Stimulated activated CD8-positive, alpha-beta memory T cell treated with anti-CD3 and anti-CD28 coated beads, Interleukin-4, amount 100 ng/mL, for 48 hours (primary cell): ENCODE data around the gene HRH3.

ENCODE experiments used
- DNase-seq: peaks from one replicate; pipeline ENCODE4 v3.0.0-alpha.2; 2020

Gene HRH3

DNA sequence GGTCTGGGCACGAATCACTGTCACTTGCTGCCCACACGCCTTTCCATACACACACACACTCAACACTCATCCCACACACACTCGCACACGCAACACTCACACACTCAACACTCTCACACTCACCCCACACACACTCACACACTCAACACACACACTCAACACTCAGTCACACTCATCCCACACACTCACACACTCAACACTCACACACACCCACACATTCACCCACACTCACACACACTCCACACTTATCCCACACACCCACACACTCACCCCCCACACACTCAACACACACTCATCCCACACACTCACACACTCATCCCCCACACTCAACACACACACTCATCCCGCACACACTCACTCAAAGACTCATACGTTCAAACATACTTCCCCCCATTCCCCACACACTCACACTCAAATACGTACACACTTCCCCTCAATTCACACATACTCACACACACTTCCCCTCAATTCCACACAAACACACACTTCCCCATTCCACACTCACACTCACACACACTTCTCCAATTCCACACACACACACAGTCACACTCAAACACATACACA lies 9.0 kb upstream of the HRH3 start:
- no peak for DNase-seq

DNA sequence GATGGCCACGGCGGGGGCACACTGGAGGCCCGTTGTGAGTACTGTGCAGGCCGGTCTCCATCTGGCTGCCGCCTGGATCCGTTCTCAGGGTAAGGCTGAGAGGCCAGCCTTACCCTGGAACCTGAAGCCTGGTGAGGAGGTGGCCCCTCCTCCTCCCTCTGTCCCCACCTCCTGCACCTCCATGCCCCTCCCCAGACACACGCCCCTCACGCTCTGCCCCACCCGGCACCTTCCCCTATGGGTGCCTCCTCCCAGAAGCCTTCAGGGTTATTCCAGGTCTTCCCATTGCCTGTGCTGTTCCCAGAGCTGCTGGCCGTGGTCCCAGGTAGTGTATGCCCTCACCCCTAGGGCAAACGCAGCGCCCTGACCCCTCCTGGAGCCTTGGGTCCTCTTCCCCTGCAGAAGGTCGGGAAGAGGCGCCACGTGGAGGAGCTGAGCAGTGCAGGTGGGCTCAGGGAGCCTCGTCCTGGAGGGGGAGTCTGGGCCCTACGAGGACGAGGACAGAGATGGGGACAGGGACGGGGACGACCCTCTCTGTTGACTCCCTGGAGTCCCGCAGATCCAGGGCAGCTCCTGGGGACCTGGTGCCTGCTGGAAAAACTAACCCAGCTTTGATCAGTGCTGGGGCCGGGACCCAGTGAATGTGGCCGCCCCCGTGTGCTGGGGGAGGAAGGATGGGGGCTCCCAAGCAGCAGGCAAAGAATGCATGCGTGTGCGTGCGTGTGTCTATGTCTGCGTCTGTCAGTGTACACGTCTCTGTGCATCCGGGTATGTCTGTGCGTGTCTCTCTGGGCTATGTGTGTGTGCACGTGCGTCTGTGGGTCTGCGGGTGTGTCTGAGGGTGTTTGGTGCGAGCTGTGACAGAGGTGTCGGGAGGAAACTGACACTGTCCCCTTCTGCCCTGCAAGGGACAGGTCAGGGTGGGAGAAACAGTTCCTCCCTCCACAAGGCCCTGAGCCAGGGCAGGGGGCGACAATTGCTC lies 8.2 kb upstream of the HRH3 start:
- DNase-seq = no peak

DNA sequence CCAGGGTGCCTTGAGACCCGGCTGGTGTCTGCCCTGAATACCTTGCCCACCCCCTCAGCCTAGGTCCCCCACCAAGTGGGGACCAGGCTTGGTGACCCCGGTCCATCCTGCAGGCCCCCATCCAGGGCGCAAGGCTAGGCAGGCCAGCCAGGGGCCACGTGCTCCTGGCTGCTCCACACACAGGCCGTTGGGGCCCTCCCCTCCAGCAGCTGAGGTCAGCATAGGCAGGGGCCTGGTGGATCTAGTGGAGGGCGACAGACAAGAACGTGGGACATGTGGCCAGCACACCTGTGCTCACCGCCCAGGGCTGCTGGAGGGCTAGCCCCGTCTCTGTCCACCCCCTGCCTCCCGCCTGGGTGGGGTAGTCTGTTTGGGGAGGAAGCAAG lies 7.5 kb upstream of the HRH3 start:
- no peak for DNase-seq

DNA sequence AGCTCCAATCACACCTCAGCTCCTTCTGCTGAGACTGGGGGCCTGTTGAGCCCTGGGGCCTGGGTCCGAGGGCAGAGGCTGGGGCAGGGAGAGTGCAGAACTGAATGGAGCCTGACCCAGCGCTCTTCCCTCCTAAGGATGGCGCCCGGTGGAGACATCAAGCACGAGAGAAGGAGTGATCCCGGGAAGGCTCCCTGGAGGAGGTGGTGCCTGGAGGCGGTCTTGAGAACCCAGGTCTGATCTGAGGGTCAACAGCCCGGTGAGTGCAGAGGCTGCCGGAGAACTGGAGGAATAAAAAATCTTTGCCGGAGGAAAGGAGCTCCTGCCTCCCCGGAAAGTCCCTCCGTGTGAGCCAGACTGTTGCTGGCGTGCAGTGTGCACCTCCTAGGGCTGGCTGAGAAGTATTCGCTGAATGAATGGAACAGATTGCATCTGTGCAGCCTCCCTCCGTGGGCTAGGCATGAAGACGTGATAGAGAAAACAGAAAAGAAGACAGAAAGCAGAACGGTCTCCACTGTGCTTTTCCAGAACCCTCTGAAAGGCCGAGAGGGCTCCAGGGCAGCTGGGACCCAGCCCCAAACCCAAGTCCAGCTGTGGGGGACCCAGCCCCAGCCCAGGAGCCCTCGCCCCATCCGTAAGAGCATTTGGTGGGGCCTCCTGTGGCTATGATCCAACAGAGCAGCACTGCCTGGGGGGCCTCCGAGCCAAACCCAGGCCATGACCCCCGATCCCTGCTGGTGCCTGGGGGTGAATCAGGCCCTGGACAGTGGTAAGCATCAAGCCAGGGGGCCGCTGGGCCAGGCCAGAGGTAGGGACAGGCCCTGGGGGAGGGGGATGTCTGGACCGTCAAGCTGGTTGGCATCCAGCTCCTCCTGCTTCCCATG lies 6.9 kb upstream of the HRH3 start:
- DNase-seq = no peak

DNA sequence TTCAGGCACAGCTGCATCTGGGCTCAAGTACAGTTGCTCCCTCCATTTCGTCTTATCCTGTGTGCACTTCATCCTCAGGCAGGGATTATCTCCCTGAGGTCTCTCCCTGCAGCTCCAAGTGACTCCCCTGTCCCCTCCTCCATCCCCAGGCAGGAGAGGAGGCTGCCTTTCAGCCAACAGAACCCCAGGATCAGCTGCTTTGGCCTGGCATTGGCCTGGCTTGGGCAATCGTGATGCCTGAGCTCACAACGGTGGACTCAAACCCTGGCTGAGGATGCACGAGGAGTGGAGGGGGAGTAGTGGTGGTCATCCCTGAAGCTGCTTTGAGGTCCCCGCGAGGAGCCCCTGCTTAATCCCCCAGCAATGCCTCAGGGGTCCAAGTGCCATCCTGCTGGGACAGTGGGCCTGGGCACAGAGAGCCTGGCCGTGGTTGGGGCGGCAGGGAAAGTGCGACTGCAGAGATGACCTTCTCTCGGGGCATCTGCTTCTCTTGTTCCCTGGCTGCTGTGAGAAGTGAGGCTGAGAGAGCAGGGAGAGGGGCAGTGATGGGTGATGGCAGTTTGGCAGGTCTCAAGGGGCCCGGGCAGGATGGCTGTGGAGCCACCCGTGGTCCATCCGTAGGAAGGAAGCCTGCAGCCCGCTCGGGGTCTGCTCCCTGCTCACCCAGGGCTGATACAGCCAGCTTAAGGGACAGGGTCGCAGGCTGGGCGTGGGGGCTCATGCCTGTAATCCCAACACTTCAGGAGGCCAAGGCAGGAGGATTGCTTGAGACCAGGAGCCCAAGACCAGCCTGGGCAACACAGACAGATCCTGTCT lies 6.0 kb upstream of the HRH3 start:
- no peak for DNase-seq

DNA sequence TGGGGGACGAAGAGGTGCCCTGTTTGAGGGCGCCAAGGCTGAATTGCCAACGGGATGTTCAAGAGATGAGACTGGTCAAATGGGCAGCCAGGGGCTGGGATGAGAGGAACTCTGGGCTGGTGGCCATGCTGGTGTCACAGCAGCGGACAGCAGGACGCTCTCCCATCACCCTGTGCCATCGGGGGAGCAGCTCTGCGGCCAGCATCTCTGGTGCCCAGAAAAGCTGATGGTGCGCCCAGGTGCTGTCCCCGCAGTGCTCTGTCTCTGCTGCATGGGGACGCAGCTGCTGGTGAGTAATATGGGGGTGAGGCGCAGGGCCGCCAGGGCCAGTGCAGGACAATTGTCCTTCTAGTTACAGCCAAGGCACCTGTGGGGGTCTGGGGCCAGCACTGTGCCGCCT lies 4.9 kb upstream of the HRH3 start:
- DNase-seq = no peak

DNA sequence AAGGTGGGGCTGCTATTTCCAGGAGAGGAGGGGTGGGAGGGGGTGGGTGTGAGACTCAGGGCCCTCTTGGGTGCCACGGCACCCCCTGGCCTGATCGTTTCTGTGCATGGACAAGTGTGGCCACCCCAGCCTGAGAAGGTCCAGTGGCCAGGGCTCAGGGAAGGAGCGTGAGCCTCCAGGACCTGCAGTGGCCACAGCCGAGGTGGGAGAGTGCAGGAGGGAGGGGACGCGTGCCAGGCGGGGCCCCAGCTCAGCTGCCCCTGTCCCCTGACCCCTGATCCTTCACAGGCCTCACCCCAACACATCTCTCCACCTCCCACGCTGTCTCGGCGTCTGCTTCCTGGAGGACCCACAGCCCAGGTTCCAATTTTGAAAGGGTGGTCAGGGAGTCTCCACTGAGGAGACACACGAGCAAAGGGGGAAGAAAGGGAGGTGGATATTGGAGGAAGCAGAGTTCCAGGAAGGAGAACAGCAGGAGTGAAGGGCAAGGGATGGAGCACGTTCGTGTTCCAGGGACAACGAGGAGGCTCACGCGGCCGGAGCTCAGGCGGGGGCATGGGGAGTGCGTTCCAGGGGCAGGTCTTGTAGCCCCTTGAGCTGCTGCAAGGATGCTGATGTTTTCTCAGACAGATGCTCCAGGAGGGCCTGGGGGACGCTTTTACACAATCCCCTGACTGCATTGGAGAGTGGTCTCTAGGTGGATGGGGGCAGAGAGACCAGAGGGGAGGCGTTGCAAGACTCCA lies 4.2 kb upstream of the HRH3 start:
- no peak for DNase-seq

DNA sequence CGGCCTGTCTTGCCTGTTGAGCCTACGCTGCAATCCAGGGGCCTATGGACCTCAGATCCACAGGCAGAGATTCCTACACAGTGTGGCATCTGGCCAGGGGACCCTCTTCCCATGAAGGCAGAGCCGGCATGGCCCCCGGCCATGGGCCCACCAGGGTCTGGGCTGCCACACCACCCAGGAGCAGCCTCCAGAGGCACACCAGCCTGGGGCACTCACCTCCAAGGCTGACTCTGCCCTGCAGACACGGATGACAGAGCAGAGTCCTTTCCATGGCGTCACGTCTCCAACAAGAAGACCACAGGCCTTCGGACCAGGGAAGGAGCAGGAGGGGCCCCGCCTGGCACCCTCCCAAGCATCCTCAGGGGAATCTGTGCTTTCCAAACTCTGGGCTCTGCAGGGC lies 3.5 kb upstream of the HRH3 start:
- no peak for DNase-seq

DNA sequence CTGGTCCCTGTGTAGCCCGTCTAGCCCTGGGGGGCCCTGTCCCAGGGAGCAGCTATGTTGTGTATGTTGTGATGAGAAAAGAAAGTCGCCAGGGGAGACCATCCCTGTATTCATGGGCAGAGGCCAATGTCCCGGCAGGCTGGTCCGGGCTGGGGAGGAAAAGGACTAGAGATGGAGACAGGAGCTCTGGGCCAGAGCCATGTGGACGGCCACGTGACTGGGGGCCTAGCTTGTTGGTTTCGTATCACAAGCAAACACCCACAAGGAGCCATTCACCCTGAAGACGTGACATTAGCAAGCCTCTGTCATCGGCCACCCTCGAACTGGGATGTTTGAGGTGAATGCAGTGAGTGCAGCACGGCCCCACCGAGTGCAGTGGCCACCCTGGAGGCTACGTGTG lies 2.9 kb upstream of the HRH3 start:
- no peak for DNase-seq

DNA sequence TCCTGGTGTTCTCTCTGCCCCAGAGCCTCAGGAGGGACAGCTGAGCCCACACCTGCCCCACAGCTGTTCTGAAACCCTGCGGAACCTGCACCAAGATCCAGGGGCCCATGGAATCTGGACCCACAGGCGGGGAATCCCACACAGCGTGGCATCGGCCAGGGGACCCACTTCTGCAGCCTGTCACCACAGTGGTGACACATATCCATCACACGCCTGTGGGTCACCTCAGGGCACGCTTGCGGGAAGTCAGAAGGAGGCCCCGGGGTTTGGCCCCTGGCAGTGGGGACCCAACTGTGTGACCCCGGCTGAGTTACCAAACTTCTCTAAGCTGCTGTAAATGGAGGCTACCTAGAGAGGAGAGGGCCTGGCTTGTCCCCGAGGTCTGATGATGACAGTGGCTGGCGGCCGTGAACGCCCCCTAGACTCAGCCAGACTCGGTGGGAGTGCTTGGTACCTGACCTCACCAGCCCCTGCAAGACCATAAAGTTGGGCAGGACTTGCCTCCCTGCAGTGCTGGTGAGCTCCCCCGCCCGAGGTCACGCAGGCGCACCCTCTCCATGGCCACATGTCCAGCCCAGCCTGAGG lies 2.3 kb upstream of the HRH3 start:
- no peak for DNase-seq

DNA sequence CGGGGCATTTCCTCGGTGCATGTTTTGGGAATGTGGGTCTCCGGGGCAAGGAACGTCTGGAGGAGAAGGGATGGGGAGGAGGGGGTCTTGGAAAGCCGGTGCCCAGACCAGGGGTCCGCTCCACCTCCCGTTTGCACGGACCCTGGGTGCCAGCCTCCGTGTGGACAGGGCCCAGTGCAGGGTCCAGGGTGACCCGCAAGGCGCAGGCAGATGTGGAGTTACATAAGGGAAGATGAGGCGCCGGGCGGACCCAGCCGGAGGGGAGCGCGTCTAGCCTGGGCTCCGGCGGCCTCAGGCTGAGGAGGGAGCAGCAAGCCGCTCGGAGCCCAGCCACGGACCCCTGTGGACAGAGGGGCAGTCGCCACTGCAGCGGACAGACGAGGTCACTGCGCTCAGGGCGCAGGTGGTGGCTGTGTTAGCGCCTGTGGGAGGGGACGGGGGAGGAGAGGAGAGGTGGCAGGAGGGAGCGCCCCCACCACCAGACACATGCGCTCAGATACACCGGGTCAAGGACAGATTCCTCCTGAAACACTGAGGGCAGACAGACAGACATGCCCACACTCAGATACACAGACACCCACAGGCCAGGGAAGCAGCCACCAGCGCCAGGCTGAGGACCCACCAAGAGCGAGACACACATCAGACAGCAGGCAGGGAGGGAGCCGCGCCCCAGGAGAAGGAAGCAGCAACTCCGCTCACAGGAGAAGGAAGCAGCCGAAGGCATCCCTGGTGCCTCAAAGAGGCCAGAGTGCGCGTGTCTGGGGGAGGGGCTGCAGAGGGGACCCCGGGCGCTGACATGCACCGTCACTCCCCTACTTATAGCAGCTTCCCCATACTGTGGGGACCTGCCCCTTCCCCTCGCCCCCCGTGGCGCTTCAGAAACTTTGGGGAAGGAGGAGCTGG lies 839 bp upstream of the HRH3 start:
- no peak for DNase-seq

DNA sequence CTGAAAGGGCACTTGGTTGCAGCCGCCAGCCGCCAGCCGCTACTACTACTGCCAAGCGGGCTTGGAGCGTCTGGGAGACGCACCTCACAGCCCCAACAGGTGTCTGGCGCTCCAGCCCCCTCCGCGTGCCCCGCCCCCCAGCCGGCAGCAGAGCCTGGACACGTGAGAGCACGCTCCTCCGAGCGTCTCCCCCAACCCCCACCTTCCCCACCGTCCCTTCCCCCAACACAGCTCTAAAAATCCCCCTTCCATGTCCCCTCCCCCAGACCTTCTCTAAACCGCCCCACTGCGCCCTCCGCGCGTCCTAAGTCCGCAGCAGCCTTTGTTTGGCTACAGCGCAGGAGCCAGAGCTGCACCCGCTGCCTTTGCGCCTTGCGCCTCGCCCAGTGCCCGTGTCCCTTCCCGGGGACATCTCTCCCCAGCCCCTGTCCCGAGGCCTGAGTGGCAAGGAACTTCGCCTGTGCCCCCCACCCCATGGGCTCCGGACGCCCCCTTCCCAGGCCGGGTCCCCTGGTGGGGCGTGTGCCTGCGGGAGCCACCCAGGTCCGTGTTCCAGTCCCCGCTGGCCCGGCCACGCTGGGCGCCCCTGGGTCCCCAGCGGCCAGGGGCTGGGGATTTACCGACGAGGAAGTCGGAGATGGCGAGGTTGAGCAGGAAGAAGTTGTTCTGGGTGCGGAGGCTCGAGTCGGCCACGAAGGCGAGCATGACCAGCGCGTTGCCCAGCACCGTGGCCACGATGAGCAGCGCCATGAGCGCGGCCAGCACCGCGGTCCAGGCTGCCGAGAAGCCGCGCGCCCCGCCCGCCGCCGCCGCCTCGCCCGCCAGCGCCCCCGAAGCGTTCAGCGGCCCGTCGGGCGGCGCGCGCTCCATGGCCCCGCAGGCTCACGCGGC lies 732 bp downstream of the HRH3 start:
- DNase-seq = no peak

DNA sequence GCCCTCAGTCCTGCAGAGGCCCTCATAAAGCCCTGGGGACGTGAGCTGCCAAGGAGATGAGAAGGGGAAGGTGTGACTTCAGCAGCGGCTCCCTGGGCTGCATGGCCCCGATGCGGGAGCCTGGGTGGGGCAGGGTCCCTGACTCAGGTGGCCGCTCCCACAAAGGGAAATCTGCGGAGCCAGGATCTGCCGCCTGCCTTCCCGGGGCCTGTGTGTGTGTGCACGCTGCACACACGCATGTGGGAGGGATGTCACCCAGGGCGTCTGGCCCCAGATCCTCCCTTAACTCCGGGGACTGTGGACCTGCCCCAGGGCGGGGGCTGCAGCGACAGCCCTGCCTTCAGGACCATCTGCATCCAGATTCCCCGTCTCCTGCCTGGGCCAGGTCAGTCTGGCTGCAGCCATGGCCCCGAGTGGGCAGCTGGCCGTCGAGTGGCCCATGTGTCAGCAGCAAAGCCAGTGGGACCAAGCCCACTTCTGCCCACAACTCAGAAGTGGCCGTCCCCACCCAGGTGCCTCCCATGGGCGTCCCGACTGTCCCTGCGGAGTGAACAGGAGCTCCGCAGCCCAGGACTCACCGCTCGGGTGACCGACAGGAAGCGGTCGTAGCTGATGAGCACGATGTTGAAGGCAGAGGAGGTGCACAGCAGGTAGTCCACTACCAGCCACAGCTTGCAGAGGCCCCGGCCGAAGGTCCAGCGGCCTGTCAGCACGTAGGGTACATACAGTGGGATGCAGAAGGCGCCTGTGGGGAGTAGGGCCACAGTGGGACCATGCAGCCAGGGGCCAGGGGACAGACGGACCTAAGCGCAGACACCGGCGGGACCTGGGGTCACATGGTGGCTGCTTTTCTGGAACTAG lies 1.9 kb downstream of the HRH3 start:
- no peak for DNase-seq

DNA sequence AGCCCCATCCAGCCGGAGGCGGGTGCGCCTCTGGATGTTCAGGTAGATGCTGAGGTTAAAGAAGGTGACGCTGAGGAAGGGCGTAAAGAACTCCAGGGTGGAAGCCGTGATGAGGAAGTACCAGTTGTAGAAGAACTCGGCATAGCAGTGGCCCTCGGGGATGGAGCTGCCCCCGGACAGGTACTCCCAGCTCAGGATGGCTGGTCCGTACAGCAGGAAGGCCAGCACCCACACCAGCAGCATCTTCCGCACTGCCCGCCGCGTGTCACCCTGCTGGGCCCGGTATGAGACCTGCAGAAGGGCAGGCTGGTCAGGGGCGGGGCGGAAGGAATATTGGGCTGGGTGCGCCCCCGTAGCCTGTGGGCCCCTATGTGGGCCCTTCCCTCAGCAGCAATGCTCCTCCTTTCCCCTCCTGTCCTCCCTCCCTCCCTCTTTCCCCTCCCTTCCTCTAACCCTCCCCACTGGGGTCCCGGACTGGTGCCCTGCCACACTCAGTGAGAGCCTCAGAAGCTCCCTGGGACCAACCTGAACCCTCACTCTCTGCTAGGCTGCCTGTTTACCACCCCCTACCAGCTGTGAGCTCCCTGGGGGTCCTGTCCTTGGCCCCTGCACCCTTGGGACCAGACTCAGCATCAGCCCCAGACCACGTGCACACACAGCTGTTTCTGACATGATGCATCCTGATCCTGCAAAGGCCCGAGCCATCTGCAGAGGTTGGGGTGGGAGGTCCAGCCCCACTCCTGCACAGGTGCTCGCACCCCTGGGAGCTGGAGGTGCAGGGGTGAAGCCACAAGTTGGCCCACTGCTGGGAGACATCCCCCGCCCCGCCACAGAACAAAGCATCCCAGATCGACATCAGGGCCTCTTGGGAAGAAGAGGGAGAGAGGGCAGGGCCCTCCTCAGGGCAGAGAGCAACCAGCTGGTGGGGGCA lies 3.2 kb downstream of the HRH3 start:
- no peak for DNase-seq

DNA sequence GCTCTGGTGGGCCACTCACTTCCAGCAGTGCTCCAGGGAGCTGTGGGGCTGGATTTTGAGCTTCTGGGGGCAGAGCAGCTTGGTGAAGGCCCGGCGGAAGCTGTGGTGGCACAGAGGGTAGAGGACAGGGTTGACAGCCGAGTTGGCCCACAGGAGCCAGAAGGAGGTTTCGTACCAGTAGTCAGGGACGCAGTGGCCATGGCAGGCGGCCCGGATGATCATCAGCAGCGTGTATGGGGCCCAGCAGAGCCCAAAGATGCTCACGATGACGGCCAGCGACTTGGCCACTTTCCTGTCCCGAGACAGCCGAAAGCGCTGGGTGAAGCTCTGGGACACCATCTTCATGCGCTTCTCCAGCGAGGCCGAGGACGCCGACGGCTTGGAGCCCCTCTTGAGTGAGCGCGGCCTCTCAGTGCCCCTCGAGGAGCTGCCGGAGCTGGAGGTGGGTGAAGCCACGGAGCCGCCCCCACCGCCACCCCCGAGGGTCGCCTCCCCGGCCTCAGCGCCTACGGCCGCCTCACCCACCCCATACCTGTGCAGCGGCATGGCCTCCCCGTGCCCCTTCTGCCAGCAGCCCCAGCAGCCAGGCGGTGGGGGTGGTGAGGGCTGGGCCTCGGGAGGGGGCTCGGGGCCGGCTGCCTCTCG lies 4.0 kb downstream of the HRH3 start:
- no peak for DNase-seq
